Body of pancreas (tissue), 4 donors: ENCODE results near the gene ALDH3B2.

Experiments
- POLR2A ChIP-seq, 3 donors: fragments of 450-650 bp; IDR thresholded peaks; one replicate each; pipeline ENCODE4 v1.6.1; 2016; ENCODE audit warnings: antibody characterized with exemption in 3 of 3, mild to moderate bottlenecking in 2 of 3
- TF ChIP-seq, protein P1 (sequence below), 7 experiments: fragments of 450-650 bp in 4 of 7; fragments of 200-600 bp in 3 of 7; sonication (generic) in 3 of 7; IDR thresholded peaks; one replicate each; pipeline ENCODE4 v1.5.1; 2016 to 2019; ENCODE audit warnings: antibody characterized with exemption in 7 of 7

DNA sequence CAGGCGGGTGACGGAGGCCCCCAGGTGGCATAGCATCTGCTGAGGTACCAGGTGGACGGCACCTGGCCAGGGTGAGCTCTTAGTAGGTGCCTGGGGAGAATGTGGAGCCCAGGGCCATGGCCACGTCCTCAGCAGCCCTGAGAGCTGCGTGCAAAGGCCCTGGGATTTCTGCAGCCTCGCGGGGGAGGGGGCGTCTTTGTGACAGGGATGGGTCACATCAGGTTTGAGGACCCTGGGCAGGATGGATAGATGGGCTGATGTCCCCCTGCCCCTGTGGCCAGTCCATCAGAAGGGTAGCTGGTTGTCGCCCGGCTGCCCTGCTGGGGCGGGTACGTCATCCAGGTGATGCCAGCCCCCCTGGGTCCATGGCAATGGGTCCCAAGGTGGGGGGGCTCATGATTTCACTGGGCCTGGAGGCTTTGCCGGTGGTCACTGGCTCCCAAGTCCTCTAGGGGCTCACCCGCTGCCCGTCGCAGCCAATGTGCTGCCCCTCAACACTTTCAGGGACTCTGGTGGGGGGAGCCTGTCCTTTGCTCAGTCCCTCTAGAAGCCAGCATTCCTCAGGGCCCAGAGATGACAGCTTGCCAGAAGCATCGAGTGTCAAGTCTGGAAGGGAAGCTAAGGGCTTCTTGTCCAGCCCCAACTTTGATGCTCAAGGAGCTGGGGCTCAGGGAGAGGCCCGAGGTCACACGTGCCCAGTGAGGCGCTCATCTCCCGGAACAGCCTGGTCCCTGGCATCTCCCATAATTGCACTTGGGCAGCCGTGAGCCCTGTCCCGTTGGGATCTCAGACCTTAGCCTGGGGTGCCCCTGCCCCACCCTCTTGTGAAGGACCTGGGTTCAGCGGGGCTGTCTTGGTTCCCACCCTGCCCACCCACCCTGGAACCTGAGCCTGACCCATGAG is 35.6 kb downstream of the ALDH3B2 start:
- TF ChIP-seq, protein P1, sequence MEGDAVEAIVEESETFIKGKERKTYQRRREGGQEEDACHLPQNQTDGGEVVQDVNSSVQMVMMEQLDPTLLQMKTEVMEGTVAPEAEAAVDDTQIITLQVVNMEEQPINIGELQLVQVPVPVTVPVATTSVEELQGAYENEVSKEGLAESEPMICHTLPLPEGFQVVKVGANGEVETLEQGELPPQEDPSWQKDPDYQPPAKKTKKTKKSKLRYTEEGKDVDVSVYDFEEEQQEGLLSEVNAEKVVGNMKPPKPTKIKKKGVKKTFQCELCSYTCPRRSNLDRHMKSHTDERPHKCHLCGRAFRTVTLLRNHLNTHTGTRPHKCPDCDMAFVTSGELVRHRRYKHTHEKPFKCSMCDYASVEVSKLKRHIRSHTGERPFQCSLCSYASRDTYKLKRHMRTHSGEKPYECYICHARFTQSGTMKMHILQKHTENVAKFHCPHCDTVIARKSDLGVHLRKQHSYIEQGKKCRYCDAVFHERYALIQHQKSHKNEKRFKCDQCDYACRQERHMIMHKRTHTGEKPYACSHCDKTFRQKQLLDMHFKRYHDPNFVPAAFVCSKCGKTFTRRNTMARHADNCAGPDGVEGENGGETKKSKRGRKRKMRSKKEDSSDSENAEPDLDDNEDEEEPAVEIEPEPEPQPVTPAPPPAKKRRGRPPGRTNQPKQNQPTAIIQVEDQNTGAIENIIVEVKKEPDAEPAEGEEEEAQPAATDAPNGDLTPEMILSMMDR (IDR thresholded peaks at IDR 0.05): no peak
- no peak for TF ChIP-seq POLR2A (IDR thresholded peaks at IDR 0.05)
